Left forelimb (tissue), 1 donor: Measurements from ENCODE around the gene PLA2G12A.
"Not testable (repeated sequence)": the region's sequence is repeated elsewhere in the genome, so short reads cannot be mapped to it uniquely, and the experiment has no call there.

Experiments
- DNase-seq: peaks from one replicate; pipeline ENCODE4 v3.0.0-alpha.2; 2018; ENCODE audit warnings: low spot score

Gene PLA2G12A

GRCh38 chr4:109678925-109679324 lies 50.9 kb downstream of the PLA2G12A start:
- DNase-seq = not testable (repeated sequence)

DNA sequence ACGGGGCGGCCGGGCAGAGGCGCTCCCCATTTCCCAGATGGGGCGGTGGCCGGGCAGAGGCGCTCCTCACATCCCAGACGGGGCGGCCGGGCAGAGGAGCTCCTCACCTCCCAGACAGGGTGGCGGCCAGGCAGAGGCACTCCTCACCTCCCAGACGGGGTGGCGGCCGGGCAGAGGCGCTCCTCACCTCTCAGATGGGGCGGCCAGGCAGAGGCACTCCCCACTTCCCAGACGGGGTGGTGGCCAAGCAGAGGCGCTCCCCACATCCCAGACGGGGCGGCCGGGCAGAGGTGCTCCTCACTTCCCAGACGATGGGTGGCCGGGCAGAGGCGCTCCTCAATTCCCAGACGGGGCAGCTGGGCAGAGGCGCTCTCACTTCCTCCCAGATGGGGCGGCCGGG lies 51.4 kb downstream of the PLA2G12A start:
- not testable (repeated sequence) for DNase-seq

GRCh38 chr4:109676886-109677285 lies 53.0 kb downstream of the PLA2G12A start:
- no peak for DNase-seq

DNA sequence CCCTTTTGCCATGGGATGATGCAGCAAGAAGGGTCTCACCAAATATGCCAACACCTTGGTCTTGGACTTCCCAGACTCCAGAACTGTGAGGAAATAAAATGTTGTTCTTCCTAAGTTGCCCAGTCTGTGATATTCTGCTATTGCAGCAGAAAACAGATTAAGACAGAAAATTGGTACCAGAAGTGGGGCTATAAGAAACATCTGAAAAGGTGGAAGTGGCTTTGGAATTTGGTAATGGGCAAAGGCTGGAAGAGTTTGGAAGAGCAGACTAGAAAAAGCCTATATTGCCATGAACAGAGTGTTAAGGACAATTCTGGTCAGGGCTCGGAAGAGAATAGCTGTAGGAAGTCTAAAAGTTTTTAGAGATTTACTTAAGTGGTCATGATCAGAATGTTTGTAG lies 54.0 kb downstream of the PLA2G12A start:
- DNase-seq = no peak

GRCh38 chr4:109675181-109675580 lies 54.7 kb downstream of the PLA2G12A start:
- no peak for DNase-seq

DNA sequence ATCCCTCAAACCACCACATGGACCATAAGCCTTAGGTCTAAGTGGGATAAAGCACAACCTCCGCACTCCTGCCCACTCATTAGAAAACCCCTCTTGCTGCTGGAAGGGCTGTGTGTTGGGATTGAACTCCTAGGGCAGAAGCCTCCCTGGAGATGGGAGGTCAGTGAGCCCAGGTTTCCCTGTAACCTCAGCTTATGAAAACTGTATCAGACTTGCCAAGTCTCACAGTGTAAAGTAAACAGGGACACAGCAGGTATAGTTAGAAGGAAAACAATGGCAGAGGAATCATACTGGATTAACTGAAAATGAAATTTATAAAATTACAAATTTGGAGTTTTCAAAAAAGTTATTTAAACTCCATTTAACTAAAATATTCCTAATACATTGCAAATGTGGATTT lies 56.6 kb downstream of the PLA2G12A start:
- no peak for DNase-seq

GRCh38 chr4:109672169-109672930 lies 57.5 kb downstream of the PLA2G12A start:
- DNase-seq = no peak

DNA sequence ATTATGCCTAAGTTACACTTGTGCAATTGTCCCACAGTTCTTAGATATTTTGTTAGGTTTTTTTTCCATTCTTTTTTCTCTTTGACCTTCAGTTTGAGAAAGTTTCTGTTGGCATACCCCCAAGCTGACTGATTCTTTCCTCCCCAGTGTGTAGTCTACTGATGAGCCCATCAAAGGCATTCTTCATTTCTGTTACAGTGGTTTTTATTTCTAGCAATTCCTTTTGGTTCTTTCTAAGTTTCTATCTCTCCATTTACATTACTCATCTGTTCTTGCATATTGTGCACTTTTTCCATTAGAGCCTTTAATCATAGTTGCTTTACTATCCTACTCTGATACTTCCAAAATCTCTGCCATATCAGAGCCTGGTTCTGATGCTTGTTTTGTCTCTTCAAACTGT lies 58.5 kb downstream of the PLA2G12A start:
- DNase-seq = no peak

- DNase-seq = no peak
Observed at GRCh38 chr4:109665783-109666485, 63.9 kb downstream of the PLA2G12A start.

DNA sequence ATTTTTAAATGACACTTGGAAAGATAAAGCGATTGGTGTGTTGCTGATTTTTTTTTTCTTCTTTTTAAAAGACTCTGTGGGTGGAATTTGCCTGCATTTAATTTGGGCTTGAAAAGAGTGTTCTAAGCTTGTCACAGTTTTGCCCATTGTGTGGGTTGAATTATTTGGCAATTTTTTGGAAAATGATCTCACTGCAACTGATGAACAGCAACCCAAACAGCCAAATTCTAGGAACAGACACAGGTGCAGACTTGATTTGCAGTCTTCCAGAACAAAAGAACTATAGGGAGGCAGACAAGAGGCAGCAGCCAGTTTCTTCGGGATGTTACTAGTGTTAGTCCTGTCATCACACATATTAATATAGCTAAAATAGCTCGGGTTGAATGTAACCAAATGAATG lies 67.1 kb downstream of the PLA2G12A start:
- DNase-seq = no peak

GRCh38 chr4:109662116-109662515 lies 67.8 kb downstream of the PLA2G12A start:
- DNase-seq = no peak
